GM12878 (cell line): ENCODE measurements around the gene MYB. TPM values are rescaled to one million over a fixed set of nuclear protein-coding genes. Genes with fewer than 3 reads are reported as not detected.

Experiments used
- ATF7 ChIP-seq: fragments of 450-650 bp; IDR thresholded peaks from 2 replicates; pipeline ENCODE4 v1.6.1; 2016; ENCODE audit warnings: low read depth, mild to moderate bottlenecking
- BACH1 ChIP-seq: fragments of 450-650 bp; IDR thresholded peaks from 2 replicates; pipeline ENCODE4 v1.6.1; 2017; ENCODE audit warnings: mild to moderate bottlenecking, borderline replicate concordance
- EGR1 ChIP-seq, 2 experiments: IDR thresholded peaks; 1 replicate in 1 of 2; 2 replicates in 1 of 2; pipeline ENCODE4 v1.6.1; 2011 to 2012; ENCODE audit warnings: low read depth in 2 of 2, low read length in 2 of 2, borderline replicate concordance in 1 of 2, mild to moderate bottlenecking in 1 of 2, moderate library complexity in 1 of 2
- EZH2 ChIP-seq: IDR thresholded peaks from 2 replicates; pipeline ENCODE4 v1.6.1; 2012; ENCODE audit warnings: low read depth, mild to moderate bottlenecking, control low read depth, inconsistent platforms, low read length, borderline replicate concordance; ENCODE audit not compliant: control insufficient read depth
- NBN ChIP-seq: fragments of 450-650 bp; IDR thresholded peaks from 2 replicates; pipeline ENCODE4 v1.6.1; 2016
- POLR2AphosphoS2 ChIP-seq: IDR thresholded peaks from 2 replicates; pipeline ENCODE4 v1.6.1; 2011; ENCODE audit warnings: low read depth, mild to moderate bottlenecking, low read length, improper control_type of control experiment, moderate library complexity
- POU2F2 ChIP-seq: IDR thresholded peaks from 3 replicates; pipeline ENCODE4 v1.6.1; 2011; ENCODE audit warnings: low read depth, mild to moderate bottlenecking, low read length, borderline replicate concordance
- RBBP5 ChIP-seq: fragments of 200-600 bp; sonication (generic); conservative IDR thresholded peaks from 2 replicates; pipeline ENCODE4 v1.6.1; 2016
- TCF7 ChIP-seq: IDR thresholded peaks from 2 replicates; pipeline ENCODE4 v1.6.1; 2014; ENCODE audit warnings: antibody characterized with exemption, borderline replicate concordance
- YBX1 ChIP-seq: fragments of 450-650 bp; IDR thresholded peaks from 2 replicates; pipeline ENCODE4 v1.6.1; 2016; ENCODE audit warnings: antibody characterized with exemption
- ZZZ3 ChIP-seq: IDR thresholded peaks from 2 replicates; pipeline ENCODE4 v1.6.1; 2011; ENCODE audit warnings: low read depth; ENCODE audit not compliant: control insufficient read depth, insufficient read length
- polyA plus RNA-seq, 11 experiments: library from polyadenylated mRNA; depleted of rRNA in 4 of 11; unstranded in 6 of 11; stranded (reverse) in 5 of 11; fragments of >200 nt; fragmentation: Nextera tagmentation in 4 of 11; fragmentation: Illumina TruSeq in 1 of 11; extraction: Ambion mirVana in 4 of 11; extraction: Trizol in 1 of 11; gene quantifications; 1 replicate in 1 of 11; 2 replicates in 10 of 11; pipeline versions ENCODE4 v1.2.1 to v1.2.3, GENCODE V29; 2011 to 2016; ENCODE audit warnings: inconsistent platforms in 2 of 11, missing spikeins in 2 of 11, low read depth in 1 of 11
- total RNA-seq, 4 experiments: library from RNA; depleted of rRNA in 3 of 4; stranded (reverse); fragments of >200 nt in 3 of 4; fragmentation: Illumina TruSeq in 1 of 4; extraction: Trizol in 1 of 4; gene quantifications; 2 replicates each; pipeline versions ENCODE4 v1.2.1 to v1.2.3, GENCODE V29; 2013 to 2021
- TF ChIP-seq, protein P1 (sequence below): IDR thresholded peaks from 2 replicates; pipeline ENCODE4 v1.6.1; 2012; ENCODE audit warnings: low read depth, low read length, improper control_type of control experiment
- TF ChIP-seq, protein P2 (sequence below): fragments of 450-650 bp; IDR thresholded peaks from 2 replicates; pipeline ENCODE4 v1.6.1; 2017; ENCODE audit warnings: mild to moderate bottlenecking, moderate library complexity
- TF ChIP-seq, protein P3 (sequence below): fragments of 450-650 bp; IDR thresholded peaks from 2 replicates; pipeline ENCODE4 v1.6.1; 2018; ENCODE audit warnings: borderline replicate concordance, mild to moderate bottlenecking; ENCODE audit not compliant: partially characterized antibody
- TF ChIP-seq, protein P4 (sequence below): IDR thresholded peaks from 2 replicates; pipeline ENCODE4 v1.6.1; 2012; ENCODE audit warnings: low read depth, low read length, improper control_type of control experiment
- TF ChIP-seq, protein P5 (sequence below): fragments of 450-650 bp; IDR thresholded peaks from 2 replicates; pipeline ENCODE4 v1.6.1; 2017; ENCODE audit warnings: mild to moderate bottlenecking, moderate library complexity

Gene MYB
- total and polyA plus RNA-seq, 10 of the 15 experiments (the other 5 are each of a cell fraction or from before 2014, with no cell fraction given), result 7.0 to 29.8 (median 21.5) TPM

DNA sequence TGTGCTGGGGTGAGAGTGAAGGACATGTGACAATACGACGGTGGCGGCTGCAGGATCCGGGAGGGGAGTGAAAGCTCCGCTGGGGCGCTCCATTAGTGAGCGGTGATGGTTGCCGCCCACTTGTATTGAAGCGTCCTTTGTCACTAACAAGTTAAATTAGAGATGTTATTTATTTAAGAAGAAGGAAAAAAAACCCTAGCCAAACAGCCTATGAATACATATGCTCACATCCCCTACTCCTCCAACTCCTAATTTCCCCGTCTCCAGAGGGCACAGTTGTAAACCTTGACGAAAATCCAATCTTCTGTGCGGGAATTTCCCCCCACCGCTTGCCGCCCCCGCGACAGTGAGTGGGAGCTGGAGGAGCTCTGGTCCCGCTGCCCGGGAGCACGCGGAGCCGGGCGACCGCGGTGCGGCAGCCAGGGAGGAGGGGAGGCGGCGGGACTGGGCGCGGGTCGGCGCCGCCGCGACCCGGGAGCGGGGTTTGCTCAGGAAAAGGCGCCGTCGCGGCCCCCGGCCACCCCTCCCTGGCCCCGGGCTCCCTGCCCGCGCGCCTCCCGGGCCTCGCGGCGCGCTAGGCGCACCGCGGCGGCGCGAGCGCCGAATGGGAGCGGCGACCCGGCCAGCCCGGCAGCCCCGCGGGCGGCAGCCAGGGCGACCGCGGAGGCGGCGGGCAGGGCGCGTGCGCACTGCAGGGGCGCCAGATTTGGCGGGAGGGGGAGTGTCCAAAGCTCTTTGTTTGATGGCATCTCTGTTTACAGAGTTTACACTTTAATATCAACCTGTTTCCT, at the start of gene MYB (continued):
- TF ChIP-seq EGR1 (IDR thresholded peaks at IDR 0.05; ENCODE audit: borderline replicate concordance in 1 of 2, low read depth in 2 of 2, low read length in 2 of 2), result peak in 1 of 2 experiments; percentile 83; a peak in 2 of 3 replicates
- no peak for TF ChIP-seq TCF7
- TF ChIP-seq RBBP5, result no peak
- TF ChIP-seq ZZZ3, result no peak
- TF ChIP-seq, protein P1, sequence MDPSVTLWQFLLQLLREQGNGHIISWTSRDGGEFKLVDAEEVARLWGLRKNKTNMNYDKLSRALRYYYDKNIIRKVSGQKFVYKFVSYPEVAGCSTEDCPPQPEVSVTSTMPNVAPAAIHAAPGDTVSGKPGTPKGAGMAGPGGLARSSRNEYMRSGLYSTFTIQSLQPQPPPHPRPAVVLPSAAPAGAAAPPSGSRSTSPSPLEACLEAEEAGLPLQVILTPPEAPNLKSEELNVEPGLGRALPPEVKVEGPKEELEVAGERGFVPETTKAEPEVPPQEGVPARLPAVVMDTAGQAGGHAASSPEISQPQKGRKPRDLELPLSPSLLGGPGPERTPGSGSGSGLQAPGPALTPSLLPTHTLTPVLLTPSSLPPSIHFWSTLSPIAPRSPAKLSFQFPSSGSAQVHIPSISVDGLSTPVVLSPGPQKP, result no peak
- TF ChIP-seq BACH1, result peak; percentile 70; the same call in 1 of the 2 replicates
- TF ChIP-seq POLR2AphosphoS2, result no peak
- TF ChIP-seq ATF7, result no peak; the same call in 1 of the 2 replicates
- TF ChIP-seq, protein P2, sequence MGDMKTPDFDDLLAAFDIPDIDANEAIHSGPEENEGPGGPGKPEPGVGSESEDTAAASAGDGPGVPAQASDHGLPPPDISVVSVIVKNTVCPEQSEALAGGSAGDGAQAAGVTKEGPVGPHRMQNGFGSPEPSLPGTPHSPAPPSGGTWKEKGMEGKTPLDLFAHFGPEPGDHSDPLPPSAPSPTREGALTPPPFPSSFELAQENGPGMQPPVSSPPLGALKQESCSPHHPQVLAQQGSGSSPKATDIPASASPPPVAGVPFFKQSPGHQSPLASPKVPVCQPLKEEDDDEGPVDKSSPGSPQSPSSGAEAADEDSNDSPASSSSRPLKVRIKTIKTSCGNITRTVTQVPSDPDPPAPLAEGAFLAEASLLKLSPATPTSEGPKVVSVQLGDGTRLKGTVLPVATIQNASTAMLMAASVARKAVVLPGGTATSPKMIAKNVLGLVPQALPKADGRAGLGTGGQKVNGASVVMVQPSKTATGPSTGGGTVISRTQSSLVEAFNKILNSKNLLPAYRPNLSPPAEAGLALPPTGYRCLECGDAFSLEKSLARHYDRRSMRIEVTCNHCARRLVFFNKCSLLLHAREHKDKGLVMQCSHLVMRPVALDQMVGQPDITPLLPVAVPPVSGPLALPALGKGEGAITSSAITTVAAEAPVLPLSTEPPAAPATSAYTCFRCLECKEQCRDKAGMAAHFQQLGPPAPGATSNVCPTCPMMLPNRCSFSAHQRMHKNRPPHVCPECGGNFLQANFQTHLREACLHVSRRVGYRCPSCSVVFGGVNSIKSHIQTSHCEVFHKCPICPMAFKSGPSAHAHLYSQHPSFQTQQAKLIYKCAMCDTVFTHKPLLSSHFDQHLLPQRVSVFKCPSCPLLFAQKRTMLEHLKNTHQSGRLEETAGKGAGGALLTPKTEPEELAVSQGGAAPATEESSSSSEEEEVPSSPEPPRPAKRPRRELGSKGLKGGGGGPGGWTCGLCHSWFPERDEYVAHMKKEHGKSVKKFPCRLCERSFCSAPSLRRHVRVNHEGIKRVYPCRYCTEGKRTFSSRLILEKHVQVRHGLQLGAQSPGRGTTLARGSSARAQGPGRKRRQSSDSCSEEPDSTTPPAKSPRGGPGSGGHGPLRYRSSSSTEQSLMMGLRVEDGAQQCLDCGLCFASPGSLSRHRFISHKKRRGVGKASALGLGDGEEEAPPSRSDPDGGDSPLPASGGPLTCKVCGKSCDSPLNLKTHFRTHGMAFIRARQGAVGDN, result 0 out of 2 replicates have a peak, but pooled peaks have one; percentile 41
- no peak for TF ChIP-seq EZH2
- TF ChIP-seq, protein P3, sequence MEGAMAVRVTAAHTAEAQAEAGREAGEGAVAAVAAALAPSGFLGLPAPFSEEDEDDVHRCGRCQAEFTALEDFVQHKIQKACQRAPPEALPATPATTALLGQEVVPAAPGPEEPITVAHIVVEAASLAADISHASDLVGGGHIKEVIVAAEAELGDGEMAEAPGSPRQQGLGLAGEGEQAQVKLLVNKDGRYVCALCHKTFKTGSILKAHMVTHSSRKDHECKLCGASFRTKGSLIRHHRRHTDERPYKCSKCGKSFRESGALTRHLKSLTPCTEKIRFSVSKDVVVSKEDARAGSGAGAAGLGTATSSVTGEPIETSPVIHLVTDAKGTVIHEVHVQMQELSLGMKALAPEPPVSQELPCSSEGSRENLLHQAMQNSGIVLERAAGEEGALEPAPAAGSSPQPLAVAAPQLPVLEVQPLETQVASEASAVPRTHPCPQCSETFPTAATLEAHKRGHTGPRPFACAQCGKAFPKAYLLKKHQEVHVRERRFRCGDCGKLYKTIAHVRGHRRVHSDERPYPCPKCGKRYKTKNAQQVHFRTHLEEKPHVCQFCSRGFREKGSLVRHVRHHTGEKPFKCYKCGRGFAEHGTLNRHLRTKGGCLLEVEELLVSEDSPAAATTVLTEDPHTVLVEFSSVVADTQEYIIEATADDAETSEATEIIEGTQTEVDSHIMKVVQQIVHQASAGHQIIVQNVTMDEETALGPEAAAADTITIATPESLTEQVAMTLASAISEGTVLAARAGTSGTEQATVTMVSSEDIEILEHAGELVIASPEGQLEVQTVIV, result no peak
- TF ChIP-seq, protein P4, sequence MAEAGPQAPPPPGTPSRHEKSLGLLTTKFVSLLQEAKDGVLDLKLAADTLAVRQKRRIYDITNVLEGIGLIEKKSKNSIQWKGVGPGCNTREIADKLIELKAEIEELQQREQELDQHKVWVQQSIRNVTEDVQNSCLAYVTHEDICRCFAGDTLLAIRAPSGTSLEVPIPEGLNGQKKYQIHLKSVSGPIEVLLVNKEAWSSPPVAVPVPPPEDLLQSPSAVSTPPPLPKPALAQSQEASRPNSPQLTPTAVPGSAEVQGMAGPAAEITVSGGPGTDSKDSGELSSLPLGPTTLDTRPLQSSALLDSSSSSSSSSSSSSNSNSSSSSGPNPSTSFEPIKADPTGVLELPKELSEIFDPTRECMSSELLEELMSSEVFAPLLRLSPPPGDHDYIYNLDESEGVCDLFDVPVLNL, result 0 out of 2 replicates have a peak, but pooled peaks have one; percentile 34
- TF ChIP-seq, protein P5, sequence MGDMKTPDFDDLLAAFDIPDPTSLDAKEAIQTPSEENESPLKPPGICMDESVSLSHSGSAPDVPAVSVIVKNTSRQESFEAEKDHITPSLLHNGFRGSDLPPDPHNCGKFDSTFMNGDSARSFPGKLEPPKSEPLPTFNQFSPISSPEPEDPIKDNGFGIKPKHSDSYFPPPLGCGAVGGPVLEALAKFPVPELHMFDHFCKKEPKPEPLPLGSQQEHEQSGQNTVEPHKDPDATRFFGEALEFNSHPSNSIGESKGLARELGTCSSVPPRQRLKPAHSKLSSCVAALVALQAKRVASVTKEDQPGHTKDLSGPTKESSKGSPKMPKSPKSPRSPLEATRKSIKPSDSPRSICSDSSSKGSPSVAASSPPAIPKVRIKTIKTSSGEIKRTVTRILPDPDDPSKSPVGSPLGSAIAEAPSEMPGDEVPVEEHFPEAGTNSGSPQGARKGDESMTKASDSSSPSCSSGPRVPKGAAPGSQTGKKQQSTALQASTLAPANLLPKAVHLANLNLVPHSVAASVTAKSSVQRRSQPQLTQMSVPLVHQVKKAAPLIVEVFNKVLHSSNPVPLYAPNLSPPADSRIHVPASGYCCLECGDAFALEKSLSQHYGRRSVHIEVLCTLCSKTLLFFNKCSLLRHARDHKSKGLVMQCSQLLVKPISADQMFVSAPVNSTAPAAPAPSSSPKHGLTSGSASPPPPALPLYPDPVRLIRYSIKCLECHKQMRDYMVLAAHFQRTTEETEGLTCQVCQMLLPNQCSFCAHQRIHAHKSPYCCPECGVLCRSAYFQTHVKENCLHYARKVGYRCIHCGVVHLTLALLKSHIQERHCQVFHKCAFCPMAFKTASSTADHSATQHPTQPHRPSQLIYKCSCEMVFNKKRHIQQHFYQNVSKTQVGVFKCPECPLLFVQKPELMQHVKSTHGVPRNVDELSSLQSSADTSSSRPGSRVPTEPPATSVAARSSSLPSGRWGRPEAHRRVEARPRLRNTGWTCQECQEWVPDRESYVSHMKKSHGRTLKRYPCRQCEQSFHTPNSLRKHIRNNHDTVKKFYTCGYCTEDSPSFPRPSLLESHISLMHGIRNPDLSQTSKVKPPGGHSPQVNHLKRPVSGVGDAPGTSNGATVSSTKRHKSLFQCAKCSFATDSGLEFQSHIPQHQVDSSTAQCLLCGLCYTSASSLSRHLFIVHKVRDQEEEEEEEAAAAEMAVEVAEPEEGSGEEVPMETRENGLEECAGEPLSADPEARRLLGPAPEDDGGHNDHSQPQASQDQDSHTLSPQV, result no peak
- no peak for TF ChIP-seq YBX1
- TF ChIP-seq POU2F2, result no peak
- TF ChIP-seq NBN, result no peak
